ENCODE results near the gene CNPY1. TPM values are rescaled to one million over a fixed set of nuclear protein-coding genes. Genes with fewer than 3 reads are reported as not detected.

Gene CNPY1
- total RNA-seq, 1 experiment from 2014 or later = not detected

- DNase-seq (ENCODE audit: low spot score) = no peak
Observed at GRCh38 chr7:155468785-155469148, 77.6 kb downstream of the CNPY1 start.

- DNase-seq (ENCODE audit: low spot score) = peak; percentile 26
Observed at GRCh38 chr7:155467846-155468784, 78.2 kb downstream of the CNPY1 start.

GRCh38 chr7:155466814-155467733 lies 79.3 kb downstream of the CNPY1 start:
- DNase-seq (ENCODE audit: low spot score) = no peak

GRCh38 chr7:155466142-155466813 lies 80.1 kb downstream of the CNPY1 start:
- DNase-seq (ENCODE audit: low spot score) = no peak

- DNase-seq (ENCODE audit: low spot score) = no peak
Observed at GRCh38 chr7:155465761-155466141, 80.6 kb downstream of the CNPY1 start.

- no peak for DNase-seq (ENCODE audit: low spot score)
Observed at GRCh38 chr7:155464948-155465739, 81.2 kb downstream of the CNPY1 start.

- DNase-seq (ENCODE audit: low spot score) = no peak
Observed at GRCh38 chr7:155464183-155464582, 82.2 kb downstream of the CNPY1 start.

- no peak for DNase-seq (ENCODE audit: low spot score)
Observed at GRCh38 chr7:155463114-155463811, 83.1 kb downstream of the CNPY1 start.

GRCh38 chr7:155462163-155462735 lies 84.1 kb downstream of the CNPY1 start:
- no peak for DNase-seq (ENCODE audit: low spot score)

- no peak for DNase-seq (ENCODE audit: low spot score)
Observed at GRCh38 chr7:155461631-155462030, 84.7 kb downstream of the CNPY1 start.

GRCh38 chr7:155460926-155461613 lies 85.3 kb downstream of the CNPY1 start:
- no peak for DNase-seq (ENCODE audit: low spot score)

- DNase-seq (ENCODE audit: low spot score) = no peak
Observed at GRCh38 chr7:155459700-155460461, 86.5 kb downstream of the CNPY1 start.

GRCh38 chr7:155458878-155459699 lies 87.3 kb downstream of the CNPY1 start:
- DNase-seq (ENCODE audit: low spot score) = no peak

- no peak for DNase-seq (ENCODE audit: low spot score)
Observed at GRCh38 chr7:155458111-155458877, 88.1 kb downstream of the CNPY1 start, which contains the start of gene EN2. TSS of gene EN2 (plus strand) at chr7:155458129. CDS start at chr7:155458378, 249 bp downstream.

- DNase-seq (ENCODE audit: low spot score) = no peak
Observed at GRCh38 chr7:155457544-155458110, 88.7 kb downstream of the CNPY1 start.

- DNase-seq (ENCODE audit: low spot score) = no peak
Observed at GRCh38 chr7:155456738-155457543, 89.4 kb downstream of the CNPY1 start.
